Stimulated activated CD4-positive, alpha-beta T cell treated with anti-CD3 and anti-CD28 coated beads, Interleukin-15, amount 100 ng/mL, for 1 hour (primary cell): ENCODE data around the gene NUBP2.

Experiments used
- DNase-seq, 2 donors: peaks; one replicate each; pipeline ENCODE4 v3.0.0-alpha.2; 2020; ENCODE audit warnings: low read depth in 1 of 2, low spot score in 1 of 2

The NUBP2 gene

DNA sequence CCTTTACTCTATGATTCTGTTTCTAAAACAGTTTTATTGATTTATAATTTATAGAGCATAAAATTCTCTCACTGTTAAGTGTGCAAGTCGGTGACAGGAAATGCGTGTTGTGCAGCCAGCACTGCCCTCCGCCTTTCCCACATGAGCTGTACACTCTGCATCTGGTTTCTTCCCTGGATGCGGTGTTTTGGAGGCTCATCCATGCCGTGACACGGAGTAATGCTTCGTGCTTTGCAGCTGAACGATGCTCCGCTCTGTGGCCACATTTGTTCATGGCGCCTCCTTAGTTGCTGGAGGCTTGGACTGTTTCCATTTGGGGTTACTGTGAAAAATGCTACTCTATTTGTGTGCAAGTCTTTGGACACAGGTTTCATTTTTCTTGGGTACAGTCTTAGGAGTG lies 17.9 kb downstream of the NUBP2 start:
- DNase-seq, result no peak

DNA sequence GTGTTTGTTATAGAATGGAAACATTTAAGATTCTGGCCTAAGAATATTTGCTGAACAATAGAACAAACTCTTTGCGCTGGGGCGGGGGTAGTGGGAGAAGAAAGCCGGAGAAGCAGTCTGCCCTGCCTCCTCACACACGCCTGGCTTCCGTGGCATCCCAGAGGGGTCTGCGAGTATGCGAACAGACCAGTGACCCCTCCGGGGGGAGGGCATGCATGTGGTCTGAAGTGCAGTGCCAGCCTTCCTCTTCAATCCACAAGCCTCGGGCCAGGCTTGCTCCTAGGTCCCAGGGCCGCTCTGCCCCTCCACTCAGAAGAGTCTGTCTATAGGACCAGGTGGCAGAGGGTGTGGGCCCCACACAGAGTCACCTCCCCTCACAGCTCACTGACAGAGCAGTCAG lies 24.9 kb downstream of the NUBP2 start:
- DNase-seq, result no peak

DNA sequence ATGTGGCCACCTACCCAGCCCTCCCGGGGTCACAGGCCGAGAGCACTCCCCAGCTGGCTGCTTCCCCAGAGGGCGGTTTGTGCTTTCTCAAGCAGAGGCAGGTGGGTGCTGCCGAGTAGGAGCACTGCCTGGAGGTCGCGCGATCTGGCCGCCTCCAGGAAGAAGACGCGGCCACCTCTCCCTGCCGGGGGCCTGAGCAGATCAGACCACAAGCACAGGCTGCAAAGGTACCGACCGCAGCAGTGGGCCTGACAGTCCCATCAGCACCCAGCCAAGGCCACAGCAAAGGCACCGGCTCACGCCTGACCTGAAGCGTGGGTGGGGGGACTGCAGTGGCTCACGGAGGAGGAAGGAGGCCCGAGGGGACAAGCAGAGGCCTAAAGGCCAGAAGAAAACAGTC lies 25.9 kb downstream of the NUBP2 start:
- DNase-seq, result no peak

DNA sequence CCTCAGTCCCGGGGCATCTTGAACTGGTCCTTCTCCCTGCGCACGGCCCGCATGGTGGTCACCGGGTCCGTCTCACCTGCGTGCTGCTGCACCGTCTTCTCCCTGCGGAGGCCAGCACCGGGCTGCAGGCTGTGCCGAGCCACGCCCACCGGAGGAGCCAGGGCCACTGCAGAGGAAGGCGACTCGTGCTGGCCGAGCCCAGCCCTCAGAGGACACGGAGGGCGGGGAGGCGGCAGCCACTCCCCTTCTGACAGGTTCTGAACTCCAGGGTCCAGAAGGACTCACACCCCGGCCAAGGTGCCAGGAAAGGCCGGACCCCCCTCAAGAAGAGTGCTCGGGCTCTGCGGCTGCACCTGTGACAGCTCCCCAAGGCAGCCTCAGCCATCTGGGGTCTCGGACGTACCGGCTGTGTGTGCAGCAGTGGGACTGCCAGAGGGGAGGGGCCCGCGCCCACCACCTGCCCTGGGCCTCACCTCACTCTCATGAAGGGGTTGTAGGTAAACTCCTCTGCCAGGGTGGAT lies 26.6 kb downstream of the NUBP2 start:
- no peak for DNase-seq

DNA sequence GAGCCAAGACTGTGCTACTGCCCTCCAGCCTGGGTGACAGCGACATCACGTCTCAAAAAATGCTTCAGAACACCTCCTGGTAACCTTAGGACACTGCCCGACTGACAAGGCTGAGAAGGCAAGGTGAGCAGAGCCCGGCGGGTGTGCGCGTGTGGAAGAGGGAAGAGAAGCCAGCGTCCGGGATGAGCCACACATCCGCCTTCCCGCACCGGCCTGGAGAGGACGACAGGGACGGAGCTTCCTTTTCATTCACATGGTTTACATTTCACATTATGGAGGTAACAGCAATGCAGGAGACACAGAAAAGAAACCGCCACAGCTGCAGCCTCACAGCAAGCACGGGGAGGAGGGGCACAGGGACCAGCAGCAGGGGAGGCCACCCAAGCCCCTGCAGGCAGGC lies 27.3 kb downstream of the NUBP2 start:
- no peak for DNase-seq

DNA sequence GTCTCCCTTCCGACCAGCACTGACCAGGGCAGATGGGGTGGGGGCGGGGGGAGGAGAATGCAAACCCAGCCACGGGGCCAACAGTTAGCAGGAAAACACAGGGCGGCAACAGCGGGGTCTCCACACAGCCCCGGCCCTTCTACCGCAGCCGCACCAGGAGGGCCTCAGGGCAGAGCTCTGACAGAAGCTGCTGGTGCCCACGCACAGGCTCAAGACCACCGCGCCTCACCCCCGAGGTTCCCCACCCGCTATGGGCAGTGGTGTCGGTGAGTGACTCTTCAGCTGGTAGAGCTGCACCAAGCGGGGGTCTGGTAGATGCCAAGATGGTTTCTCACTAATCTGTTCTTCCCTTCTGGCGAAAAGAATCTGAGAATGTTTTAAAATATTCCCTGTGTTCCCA lies 27.8 kb downstream of the NUBP2 start:
- no peak for DNase-seq

DNA sequence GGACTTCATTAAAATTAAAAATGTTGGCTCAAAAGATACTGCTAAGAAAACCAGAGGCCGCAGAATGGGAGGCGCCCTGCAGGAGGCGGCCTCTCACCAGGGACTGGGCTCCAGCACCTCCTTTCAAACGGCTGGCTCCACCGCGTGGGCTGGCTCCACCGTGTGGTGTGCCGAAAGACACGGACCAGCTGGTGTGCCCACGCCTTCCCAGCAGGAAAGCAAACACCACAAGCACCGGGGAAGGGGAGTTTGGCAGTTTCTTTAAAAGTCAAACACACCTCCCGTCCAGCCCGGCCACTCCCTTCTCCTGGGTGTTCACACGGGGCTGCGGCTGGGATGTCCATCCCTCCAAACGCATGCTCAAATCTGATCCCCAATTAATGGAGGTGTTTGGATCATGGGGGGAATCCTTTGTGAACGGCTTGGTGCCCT lies 30.0 kb downstream of the NUBP2 start:
- peak in 1 of 2 donors; percentile 28 for DNase-seq

DNA sequence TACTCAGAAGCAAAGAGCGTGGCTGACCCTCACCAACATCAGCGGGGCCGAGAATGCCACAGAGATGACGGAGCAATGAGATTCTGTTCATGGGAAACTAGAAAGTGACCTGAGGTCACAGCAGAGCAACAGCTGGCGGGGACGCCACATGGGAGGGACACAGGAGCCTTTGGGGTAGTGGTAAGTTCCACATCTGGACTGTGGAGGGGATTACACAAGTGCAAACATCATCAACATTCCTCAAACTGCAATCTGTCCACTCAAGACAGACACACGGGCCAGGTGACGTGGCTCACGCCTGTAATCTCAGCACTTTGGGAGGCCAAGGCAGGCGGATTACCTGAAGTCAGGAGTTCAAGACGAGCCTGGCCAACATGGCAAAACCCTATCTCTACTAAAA lies 32.7 kb downstream of the NUBP2 start:
- DNase-seq, result no peak

DNA sequence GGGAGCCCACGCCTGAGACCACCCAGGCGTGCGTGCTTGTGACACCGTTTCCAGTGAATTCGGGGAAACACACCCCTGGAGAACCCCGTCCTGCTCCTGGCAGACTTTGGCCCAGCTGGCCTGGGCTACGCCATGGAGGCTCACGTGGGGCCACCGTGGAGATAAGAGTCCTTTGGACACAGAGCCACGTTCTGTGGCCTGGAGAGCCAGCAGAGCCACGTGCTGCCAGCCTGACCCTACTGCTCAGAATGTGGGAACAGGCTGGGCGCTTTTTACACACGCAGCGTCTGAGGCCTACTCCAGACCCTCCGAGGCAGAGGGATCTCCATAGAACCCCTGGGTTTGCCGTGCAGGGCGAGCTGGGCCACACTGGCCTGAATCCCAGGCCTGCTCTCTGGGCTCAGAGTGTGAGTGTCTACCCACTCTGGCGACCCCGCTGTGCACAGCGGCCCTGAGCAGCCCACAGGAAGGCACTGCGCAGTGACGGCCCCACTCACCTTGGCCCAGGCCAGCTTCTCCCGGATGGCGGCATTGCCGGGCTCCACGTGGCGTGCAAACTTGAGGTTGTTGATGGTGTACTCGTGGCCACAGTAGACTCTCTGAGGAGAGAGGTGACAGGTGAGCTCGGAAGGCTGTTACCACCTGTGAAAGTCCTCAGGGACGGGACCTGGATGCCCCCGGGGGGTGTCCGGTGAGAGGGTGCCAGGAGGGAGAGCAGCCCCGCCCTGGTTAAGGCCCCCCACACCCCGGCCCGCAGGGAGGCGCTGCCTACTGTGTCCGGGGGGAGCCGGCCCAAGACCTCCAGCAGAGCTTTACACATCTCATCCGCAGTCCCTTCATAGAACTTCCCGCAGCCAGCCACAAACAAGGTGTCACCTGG lies 33.9 kb downstream of the NUBP2 start:
- DNase-seq, result no peak

DNA sequence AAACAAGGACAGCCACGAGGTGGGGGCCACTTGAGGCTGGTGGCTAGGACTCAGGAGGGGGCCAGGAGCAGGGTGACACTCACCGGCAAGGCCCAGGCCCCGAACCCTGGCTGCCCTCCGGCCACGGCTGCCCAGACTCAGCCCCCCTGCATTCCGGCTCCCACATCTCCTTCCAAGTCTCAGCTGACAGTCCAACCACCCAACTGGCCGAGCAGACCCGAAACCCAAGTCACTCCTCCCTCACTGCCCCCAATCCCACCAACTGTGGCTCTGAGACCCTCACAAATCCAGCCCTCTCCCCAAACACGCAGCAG lies 34.5 kb downstream of the NUBP2 start:
- no peak for DNase-seq

DNA sequence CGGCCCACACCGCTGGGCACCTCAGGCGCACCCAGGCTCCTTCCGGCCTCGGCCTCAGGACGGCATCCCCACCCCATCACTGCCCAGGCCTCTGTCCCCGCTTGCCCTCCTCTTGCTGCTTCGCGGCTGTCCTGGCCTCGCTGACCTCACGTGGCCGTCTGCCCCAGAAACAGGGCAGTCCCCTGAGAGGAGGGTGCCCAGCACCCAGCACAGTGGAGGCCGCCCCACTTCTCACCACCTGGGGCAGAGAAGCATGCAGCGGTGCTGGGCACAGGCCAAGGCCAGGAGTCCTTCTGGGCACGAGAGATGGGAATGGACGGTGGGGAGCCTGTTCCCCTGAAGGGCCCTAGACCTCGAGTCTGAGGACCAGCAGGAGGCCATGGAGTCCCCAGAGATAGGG lies 35.0 kb downstream of the NUBP2 start:
- no peak for DNase-seq

DNA sequence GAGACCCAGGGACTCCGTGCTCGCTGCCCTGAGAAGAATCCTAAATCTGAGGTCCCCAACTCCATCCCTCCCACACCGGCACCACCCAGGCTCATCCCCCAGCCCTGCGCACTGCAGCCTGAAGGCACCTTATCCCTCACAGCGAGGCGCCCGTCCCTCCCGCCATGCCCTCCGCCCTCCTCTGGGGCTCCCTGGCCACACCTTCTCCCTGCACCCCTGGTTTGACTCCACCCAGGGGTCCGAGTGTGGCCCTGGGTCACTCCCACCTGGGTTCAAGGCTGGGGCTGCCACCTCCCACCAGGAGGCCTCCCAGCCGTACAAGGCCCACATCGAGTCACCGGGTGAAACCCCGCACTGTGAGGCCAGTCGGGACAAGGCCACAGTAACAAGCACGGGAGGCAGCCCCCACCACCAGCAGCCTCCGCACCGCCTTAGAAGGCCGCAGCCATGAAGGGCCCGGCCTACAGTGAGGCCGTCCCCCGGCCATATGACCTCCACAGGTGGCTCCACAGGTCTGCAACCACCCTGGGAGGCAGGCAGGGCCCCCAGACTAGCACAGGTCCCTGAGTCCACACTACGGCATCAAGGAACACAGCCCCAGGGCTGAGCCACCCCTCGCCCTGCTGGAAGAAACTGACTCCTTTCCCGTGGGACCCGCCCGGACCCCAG lies 35.6 kb downstream of the NUBP2 start:
- DNase-seq, result no peak

DNA sequence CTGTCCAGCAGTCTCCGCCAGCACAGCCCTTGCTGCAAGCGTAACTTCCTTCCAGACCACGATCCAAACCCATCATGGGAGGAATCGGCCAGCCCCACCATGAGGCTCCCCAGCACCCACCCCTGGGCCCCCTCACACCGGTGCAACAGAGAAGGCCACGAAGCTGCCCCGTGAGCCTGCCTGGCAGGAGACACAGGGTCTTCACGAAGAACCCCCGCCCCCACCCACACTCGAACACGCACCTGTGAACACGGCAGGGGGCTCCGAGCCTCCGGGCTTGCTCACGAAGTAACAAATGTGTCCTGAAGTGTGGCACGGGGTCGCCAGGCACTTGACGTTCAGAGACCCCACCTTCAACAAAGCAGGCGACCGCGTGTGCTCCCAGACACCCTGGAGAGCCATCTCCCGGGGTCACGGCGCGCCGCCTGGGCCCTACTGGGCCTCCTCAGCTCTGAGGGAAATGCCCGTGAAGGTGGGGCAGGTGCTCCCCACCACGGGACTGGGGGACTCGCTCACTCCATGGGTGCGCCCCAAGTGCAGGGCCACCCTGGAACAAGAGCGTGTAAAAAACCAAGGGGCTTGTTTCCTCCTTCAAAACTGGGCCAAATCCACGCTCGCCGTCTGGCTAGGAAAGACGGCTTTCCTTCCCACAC lies 36.2 kb downstream of the NUBP2 start:
- no peak for DNase-seq

DNA sequence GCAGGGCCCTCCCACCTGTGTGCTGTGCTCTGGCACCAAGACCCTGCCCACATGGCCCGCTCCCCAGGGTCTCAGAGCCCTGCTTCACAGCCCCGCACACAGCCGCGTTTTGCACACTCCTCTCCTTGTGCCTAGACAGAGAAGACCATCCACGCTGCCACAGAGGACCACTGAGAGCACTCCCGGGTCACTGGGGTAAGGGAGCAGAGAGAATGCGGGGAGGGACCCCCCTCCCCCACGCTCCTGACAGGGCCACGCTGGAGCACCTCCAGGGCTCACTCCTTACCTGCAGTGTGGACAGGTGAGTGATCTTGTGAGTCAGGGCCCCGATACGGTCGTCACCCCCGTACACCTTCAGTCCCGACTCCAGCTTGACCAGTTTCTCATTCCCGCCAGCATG lies 36.9 kb downstream of the NUBP2 start:
- no peak for DNase-seq

DNA sequence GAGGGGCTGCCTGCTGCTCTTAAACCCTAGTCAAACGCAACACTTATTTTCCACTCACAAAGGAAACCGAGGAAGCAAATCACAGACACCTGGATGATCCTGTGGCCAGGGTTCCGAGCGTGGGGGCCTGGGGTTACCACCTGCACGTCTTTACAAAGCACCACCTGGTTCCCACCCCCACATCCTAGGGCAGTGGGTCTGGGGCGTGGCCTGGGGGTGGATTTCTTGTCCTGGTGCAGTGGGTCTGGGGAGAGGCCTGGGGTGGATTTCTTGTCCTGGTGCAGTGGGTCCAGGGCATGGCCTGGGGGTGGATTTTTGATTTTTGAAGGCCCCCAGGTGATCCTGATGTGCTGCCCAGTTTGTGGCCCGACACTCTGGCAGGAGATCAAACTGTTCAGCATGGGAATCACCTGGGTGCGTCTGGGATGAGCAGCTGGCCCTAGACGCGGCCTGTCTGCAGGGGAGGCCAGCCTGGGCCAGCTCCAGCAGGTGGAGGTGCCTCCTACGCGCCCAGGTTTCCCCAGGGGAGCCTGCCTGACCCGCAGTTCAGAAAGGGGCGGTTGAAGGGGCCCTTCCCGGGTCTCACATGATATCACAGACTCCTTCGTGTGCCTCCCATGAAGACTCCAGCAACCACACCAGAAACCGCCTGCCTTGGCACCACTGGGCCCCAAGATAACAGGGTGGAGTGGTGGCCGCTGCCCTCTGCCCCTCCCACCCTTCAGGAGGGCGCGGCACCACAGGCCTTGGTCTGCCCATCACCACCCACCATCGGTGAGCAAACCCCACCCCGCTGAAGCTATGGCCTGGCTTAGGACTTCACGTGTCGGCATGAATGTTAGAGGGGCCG lies 37.6 kb downstream of the NUBP2 start:
- DNase-seq, result no peak

DNA sequence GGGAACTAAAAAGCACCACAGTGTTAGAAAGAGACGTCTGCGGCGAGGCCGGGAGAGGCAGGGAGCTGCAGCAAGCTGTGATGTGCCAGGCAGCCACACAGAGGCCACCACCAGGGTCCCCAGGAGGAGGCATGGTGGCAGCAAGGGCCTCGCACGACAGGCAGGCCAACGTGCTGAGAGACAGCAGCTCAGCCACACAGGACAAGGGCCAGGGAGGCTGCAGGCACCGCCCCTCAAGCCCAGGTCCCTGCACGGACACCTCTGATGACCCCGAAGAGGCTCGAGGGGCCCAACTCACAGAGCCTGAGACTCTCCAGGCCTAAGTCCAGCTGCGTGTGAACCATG lies 38.2 kb downstream of the NUBP2 start:
- no peak for DNase-seq

DNA sequence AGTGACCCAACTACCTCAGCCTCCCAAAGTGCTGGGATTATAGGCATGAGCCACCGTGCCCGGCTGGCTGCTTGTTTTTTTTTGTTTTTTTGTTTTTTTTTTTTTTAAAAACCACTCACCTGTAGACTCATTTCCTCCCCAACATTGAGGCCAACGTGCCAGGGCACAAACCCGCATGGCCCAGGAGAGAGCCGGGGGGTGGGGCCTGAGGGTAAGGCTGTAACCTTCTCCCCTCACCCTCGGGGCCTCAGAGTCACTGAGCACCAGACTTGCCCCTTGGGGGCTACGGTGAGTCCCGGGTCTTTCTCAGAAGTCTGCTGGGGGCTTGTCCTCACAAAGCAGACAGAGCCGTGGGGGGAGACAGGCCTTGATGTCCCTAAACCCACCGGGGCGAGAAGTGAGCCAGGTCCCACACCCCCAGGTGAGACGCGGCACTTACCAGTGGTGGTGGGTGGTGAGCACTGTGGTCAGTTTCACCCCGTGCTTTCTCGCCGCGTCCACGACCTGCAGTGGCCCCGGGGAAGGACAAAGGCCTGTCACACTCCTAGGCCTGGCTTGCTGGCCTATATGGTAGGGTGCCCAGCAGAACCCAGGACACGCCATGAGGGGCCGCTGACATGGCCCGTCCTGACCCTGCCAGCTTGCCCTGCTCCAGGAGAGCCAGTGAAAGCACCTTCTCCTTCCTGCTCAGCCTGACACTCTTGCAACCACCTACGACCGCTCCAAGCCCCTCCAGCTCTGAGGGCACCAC lies 39.3 kb downstream of the NUBP2 start:
- DNase-seq, result no peak

DNA sequence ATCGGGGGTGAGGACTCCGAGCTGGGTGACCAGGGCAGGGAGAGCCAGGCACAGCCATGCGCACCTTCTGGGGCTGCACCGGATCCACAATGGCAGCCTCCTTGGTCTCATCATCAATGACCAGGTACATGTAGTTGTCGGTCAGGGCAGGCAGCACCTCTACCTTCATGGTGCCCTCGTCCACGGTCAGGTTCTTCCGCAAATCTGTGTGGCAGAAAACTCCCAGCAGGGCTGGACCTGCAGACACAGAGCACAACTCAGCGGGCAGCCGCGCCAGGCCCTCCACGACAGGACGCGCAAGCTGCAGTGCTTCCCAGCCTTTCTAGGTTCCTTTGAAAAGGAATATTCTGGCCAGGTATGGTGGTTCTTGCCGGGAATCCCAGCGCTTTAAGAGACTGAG lies 40.0 kb downstream of the NUBP2 start:
- no peak for DNase-seq

DNA sequence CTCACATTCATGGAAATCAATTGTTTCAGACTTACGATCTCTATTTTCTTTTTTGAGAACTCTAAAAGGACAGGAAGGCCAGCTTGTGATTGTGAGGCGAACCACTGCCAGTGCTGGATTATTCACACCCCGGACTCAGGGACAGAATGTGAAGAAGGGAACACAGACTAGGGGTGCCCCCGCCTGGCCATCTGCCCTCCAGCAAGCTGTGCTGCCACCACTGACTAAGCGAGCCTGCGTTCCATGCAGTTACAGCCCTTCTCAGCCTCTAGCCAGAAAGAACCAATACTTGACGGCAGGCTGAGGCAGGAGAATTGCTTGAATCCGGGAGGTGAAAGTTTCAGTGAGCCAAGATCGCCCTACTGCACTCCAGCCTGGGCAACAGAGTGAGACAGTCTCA lies 41.1 kb downstream of the NUBP2 start:
- DNase-seq, result no peak

DNA sequence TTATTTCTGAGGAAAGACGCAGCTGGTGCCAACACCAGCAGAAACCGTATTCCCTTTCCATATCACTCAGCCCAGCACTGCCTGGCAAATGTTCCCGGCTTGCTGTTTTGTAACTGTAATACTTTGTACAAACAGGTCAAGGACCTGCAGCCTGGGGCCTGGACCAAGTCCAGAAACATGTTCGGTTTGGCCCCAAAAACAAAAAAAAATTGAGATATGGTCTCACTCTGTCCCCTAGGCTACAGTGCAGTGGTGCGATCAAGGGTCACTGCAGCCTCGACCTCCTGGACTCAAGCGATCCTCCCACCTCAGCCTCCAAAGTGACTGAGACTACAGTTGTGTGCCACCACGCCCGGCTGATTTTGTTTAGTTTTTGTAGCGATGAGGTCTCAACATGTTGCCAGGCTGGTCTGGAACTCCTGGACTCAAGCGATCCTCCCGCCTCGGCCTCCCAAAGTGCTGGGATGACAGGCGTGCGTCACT lies 42.7 kb downstream of the NUBP2 start:
- DNase-seq, result no peak
